Measurements from ENCODE around the gene TTC38.

DNA sequence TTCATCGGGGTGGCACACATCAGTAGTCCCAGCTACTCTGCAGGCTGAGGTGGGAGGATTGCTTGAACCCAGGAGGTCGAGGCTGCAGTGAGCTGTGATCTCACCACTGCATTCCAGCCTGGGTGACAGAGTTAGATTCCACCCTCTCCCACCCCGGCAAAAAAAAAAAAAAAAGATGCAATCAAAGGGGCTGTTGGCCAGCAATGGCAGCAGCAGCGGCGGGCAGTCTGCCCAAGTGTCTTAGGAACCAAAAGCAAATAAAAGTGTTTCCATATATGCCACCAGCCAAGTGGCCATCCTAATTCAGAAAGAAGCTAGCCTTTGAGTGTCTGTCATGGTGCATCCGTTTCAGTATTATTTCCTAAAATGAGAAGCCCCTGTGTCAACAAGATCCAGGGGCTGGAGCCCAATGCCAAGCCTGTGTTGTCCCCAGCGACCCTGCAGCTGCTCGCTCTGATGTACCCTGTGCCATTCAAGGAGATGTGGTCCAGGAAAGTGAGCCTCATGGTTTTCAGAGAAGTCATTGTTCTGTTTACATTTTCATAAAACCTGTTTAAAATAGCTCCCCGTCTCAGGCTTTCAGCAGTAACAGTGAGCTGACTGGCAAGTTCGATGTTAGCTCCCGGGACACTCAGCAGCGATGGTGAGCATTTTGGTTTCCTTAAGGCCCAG lies 30.2 kb upstream of the TTC38 start:
- TF ChIP-seq, protein P1, sequence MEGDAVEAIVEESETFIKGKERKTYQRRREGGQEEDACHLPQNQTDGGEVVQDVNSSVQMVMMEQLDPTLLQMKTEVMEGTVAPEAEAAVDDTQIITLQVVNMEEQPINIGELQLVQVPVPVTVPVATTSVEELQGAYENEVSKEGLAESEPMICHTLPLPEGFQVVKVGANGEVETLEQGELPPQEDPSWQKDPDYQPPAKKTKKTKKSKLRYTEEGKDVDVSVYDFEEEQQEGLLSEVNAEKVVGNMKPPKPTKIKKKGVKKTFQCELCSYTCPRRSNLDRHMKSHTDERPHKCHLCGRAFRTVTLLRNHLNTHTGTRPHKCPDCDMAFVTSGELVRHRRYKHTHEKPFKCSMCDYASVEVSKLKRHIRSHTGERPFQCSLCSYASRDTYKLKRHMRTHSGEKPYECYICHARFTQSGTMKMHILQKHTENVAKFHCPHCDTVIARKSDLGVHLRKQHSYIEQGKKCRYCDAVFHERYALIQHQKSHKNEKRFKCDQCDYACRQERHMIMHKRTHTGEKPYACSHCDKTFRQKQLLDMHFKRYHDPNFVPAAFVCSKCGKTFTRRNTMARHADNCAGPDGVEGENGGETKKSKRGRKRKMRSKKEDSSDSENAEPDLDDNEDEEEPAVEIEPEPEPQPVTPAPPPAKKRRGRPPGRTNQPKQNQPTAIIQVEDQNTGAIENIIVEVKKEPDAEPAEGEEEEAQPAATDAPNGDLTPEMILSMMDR (IDR thresholded peaks at IDR 0.05), result no peak
- TF ChIP-seq POLR2AphosphoS5 (IDR thresholded peaks at IDR 0.05), result peak; percentile 51
